ENCODE measurements around the gene SMIM11.

DNA sequence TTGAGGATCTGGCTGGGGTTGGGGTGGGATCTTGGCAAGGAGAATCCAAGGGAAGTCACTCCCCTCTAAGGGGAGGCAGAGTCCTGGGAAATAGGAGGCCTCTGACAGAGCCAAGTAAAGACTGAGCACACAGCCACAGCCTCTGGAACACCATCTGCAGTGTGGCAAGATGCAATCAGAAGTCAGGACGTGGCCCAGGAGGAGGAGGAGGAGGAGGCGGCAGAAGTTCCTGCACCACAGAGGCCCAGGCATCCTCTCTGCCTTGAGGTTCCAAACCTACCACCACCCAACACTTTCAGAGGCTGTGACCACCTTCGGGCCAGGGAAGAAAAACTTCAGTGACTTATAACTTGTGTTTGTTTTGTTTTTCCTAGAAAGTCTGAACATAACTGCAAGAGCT lies 35.2 kb upstream of the SMIM11 start:
- TF ChIP-seq, protein P1, sequence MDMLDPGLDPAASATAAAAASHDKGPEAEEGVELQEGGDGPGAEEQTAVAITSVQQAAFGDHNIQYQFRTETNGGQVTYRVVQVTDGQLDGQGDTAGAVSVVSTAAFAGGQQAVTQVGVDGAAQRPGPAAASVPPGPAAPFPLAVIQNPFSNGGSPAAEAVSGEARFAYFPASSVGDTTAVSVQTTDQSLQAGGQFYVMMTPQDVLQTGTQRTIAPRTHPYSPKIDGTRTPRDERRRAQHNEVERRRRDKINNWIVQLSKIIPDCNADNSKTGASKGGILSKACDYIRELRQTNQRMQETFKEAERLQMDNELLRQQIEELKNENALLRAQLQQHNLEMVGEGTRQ (IDR thresholded peaks at IDR 0.05; ENCODE audit: low read depth, low read length): no peak
- no peak for TF ChIP-seq BHLHE40 (IDR thresholded peaks at IDR 0.05; ENCODE audit: low read depth, low read length)
- TF ChIP-seq, protein P2, sequence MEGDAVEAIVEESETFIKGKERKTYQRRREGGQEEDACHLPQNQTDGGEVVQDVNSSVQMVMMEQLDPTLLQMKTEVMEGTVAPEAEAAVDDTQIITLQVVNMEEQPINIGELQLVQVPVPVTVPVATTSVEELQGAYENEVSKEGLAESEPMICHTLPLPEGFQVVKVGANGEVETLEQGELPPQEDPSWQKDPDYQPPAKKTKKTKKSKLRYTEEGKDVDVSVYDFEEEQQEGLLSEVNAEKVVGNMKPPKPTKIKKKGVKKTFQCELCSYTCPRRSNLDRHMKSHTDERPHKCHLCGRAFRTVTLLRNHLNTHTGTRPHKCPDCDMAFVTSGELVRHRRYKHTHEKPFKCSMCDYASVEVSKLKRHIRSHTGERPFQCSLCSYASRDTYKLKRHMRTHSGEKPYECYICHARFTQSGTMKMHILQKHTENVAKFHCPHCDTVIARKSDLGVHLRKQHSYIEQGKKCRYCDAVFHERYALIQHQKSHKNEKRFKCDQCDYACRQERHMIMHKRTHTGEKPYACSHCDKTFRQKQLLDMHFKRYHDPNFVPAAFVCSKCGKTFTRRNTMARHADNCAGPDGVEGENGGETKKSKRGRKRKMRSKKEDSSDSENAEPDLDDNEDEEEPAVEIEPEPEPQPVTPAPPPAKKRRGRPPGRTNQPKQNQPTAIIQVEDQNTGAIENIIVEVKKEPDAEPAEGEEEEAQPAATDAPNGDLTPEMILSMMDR (conservative IDR thresholded peaks at IDR 0.05; ENCODE audit: low read depth, low read length): no peak
- TF ChIP-seq CEBPB (IDR thresholded peaks at IDR 0.05; ENCODE audit: low read depth, low read length): no peak
- no peak for TF ChIP-seq POLR2A (IDR thresholded peaks at IDR 0.05; ENCODE audit: low read depth, low read length)

Data from IMR-90 (cell line).